GM12878 (cell line): ENCODE data around the gene BPNT1. TPM values are rescaled to one million over a fixed set of nuclear protein-coding genes. Genes with fewer than 3 reads are reported as not detected.

Source experiments
- ATAC-seq: fragments of 200-7000 bp; cut with Tn5 transposase; 3 replicates; pipeline ENCODE4 v1.9.1; 2020; ENCODE audit warnings: mild to moderate bottlenecking, moderate library complexity
- BruUV-seq: library from RNA; stranded (reverse); fragments of 400-500 nt; replicated peaks from 2 replicates; lab custom pipeline; 2021; lab: Mats Ljungman, UMichigan
- CTCF ChIA-PET: fragments of 300-600 bp; sonication (Branson Sonifier 250); formaldehyde crosslinking; extraction: SDS; loops from one replicate; lab custom pipeline; 2021; ENCODE audit warnings: inconsistent platforms; lab: Yijun Ruan, JAX
- POLR2A ChIA-PET: fragments of 350-600 bp; formaldehyde crosslinking; extraction: SDS; loops from one replicate; lab custom pipeline; 2021; ENCODE audit warnings: inconsistent platforms; lab: Charles Lee
- RAD21 ChIA-PET: fragments of 300-600 bp; sonication (Branson Sonifier 250); formaldehyde crosslinking; loops from one replicate; lab custom pipeline; 2023; ENCODE audit warnings: antibody characterized with exemption; ENCODE audit not compliant: unreplicated experiment; lab: Charles Lee
- SMC1A ChIA-PET: fragments of 300-600 bp; sonication (Branson Sonifier 250); formaldehyde crosslinking; loops from one replicate; lab custom pipeline; 2023; ENCODE audit not compliant: unreplicated experiment, uncharacterized antibody; lab: Charles Lee
- DNase-seq: peaks from one replicate; pipeline ENCODE4 v3.0.0-alpha.2; 2011; ENCODE audit warnings: low read depth, low spot score
- FAIRE-seq: peaks from 3 replicates; lab custom pipeline; 2011; peaks lifted over from hg19 to GRCh38; lab: Jason Lieb, UNC
- H2AFZ ChIP-seq: 2 replicates; pipeline ENCODE4 v1.6.0; 2011; ENCODE audit warnings: low read depth, low read length, control low read depth; ENCODE audit not compliant: control insufficient read depth
- H3K27ac ChIP-seq: 2 replicates; pipeline ENCODE4 v1.5.1; 2011; ENCODE audit warnings: control low read depth; ENCODE audit not compliant: control insufficient read depth, insufficient read depth
- H3K27me3 ChIP-seq, 2 experiments: replicated peaks in 1 of 2; 2 replicates each; pipeline versions ENCODE4 v1.6.0 to v1.6.1; 2011; ENCODE audit warnings: low read length in 1 of 2; ENCODE audit not compliant: control insufficient read depth in 2 of 2, insufficient read depth in 2 of 2
- H3K36me3 ChIP-seq, 2 experiments: 2 replicates each; pipeline ENCODE4 v1.5.1; 2011; ENCODE audit warnings: low read length in 1 of 2; ENCODE audit not compliant: control insufficient read depth in 2 of 2, insufficient read depth in 2 of 2
- H3K4me1 ChIP-seq: 2 replicates; pipeline ENCODE4 v1.6.1; 2011; ENCODE audit warnings: mild to moderate bottlenecking, low read length, moderate library complexity, mixed read lengths; ENCODE audit not compliant: control insufficient read depth, insufficient read depth
- H3K4me2 ChIP-seq: 2 replicates; pipeline ENCODE4 v1.6.0; 2011; ENCODE audit warnings: control low read depth; ENCODE audit not compliant: control insufficient read depth, insufficient read depth
- H3K4me3 ChIP-seq: fragments of 200-600 bp; sonication (generic); 2 replicates; pipeline ENCODE4 v1.5.1; 2016
- H3K79me2 ChIP-seq: 2 replicates; pipeline ENCODE4 v1.6.0; 2011; ENCODE audit warnings: low read length; ENCODE audit not compliant: control insufficient read depth, insufficient read depth
- H3K9ac ChIP-seq: 2 replicates; pipeline ENCODE4 v1.8.0; 2011; ENCODE audit warnings: low read length, control low read depth, mixed read lengths; ENCODE audit not compliant: control insufficient read depth, insufficient read depth
- H3K9me3 ChIP-seq: replicated peaks from 3 replicates; pipeline ENCODE4 v1.5.1; 2011; ENCODE audit warnings: mild to moderate bottlenecking, low read length; ENCODE audit not compliant: control insufficient read depth, insufficient read depth
- H4K20me1 ChIP-seq: 2 replicates; pipeline ENCODE4 v1.6.0; 2011; ENCODE audit not compliant: control insufficient read depth, insufficient read depth
- BCLAF1 ChIP-seq: fragments of 450-650 bp; IDR thresholded peaks from 2 replicates; pipeline ENCODE4 v1.6.1; 2017; ENCODE audit warnings: antibody characterized with exemption, mild to moderate bottlenecking, moderate library complexity
- CEBPB ChIP-seq, 2 experiments: fragments of 150-350 bp in 1 of 2; IDR thresholded peaks; 2 replicates each; pipeline ENCODE4 v1.6.1; 2012 to 2014; ENCODE audit warnings: low read depth in 2 of 2, low read length in 2 of 2, borderline replicate concordance in 1 of 2, inconsistent platforms in 1 of 2
- GABPA ChIP-seq: IDR thresholded peaks from 2 replicates; pipeline ENCODE4 v1.6.1; 2014; ENCODE audit warnings: antibody characterized with exemption, low read depth, mild to moderate bottlenecking, inconsistent platforms
- MLLT1 ChIP-seq: fragments of 450-650 bp; IDR thresholded peaks from 2 replicates; pipeline ENCODE4 v1.6.1; 2016; ENCODE audit warnings: mild to moderate bottlenecking
- MTA2 ChIP-seq: fragments of 450-650 bp; IDR thresholded peaks from 2 replicates; pipeline ENCODE4 v1.6.1; 2016; ENCODE audit warnings: low read depth, mild to moderate bottlenecking, moderate library complexity
- MYC ChIP-seq: IDR thresholded peaks from 2 replicates; pipeline ENCODE4 v1.6.1; 2011; ENCODE audit warnings: mild to moderate bottlenecking, low read length, moderate library complexity, inconsistent platforms; ENCODE audit not compliant: insufficient read depth, insufficient replicate concordance, insufficient read length, severe bottlenecking
- NFYB ChIP-seq: IDR thresholded peaks from 2 replicates; pipeline ENCODE4 v1.6.1; 2011; ENCODE audit warnings: low read depth, mild to moderate bottlenecking, low read length, improper control_type of control experiment, moderate library complexity; ENCODE audit not compliant: insufficient read depth
- NR2F1 ChIP-seq: fragments of 450-650 bp; conservative IDR thresholded peaks from 2 replicates; pipeline ENCODE4 v1.6.1; 2017; ENCODE audit warnings: mild to moderate bottlenecking
- PAX8 ChIP-seq: fragments of 450-650 bp; IDR thresholded peaks from 2 replicates; pipeline ENCODE4 v1.6.1; 2017; ENCODE audit warnings: mild to moderate bottlenecking, moderate library complexity
- SP1 ChIP-seq: IDR thresholded peaks from one replicate; pipeline ENCODE4 v1.6.1; 2011; ENCODE audit warnings: low read depth, low read length
- TCF12 ChIP-seq: IDR thresholded peaks from 2 replicates; pipeline ENCODE4 v1.6.1; 2011; ENCODE audit warnings: low read depth, mild to moderate bottlenecking, low read length
- ZBTB11 ChIP-seq: fragments of 450-650 bp; formaldehyde crosslinking; IDR thresholded peaks from 2 replicates; pipeline ENCODE4 v1.5.0; 2022; ENCODE audit warnings: mild to moderate bottlenecking, missing genetic modification characterization
- ZNF622 ChIP-seq: fragments of 450-650 bp; IDR thresholded peaks from 2 replicates; pipeline ENCODE4 v1.6.1; 2017; ENCODE audit warnings: mild to moderate bottlenecking, inconsistent platforms
- ZZZ3 ChIP-seq: IDR thresholded peaks from 2 replicates; pipeline ENCODE4 v1.6.1; 2011; ENCODE audit warnings: low read depth; ENCODE audit not compliant: control insufficient read depth, insufficient read length
- WGBS: methylation state at CpG from one replicate; pipeline ENCODE4 v1.1.6; 2016; ENCODE audit warnings: low lambda C conversion rate; ENCODE audit not compliant: insufficient replicate concordance, insufficient coverage; ENCODE audit errors: missing lambda C conversion rate; 5-methylcytosine and 5-hydroxymethylcytosine counted together
- in situ Hi-C: fragments of 300-500 bp; cut with MboI; formaldehyde crosslinking; loops from 9 replicates; pipeline ENCODE4 v1.14.3; 2018; ENCODE audit warnings: mixed read lengths
- intact Hi-C: fragments of 100-400 bp; cut with micrococcal nuclease; formaldehyde crosslinking; loops from one replicate; pipeline ENCODE4 v1.14.2; 2022; ENCODE audit not compliant: unreplicated experiment
- polyA plus RNA-seq, 11 experiments: library from polyadenylated mRNA; depleted of rRNA in 4 of 11; unstranded in 6 of 11; stranded (reverse) in 5 of 11; fragments of >200 nt; fragmentation: Nextera tagmentation in 4 of 11; fragmentation: Illumina TruSeq in 1 of 11; extraction: Ambion mirVana in 4 of 11; extraction: Trizol in 1 of 11; gene quantifications; 1 replicate in 1 of 11; 2 replicates in 10 of 11; pipeline versions ENCODE4 v1.2.1 to v1.2.3, GENCODE V29; 2011 to 2016; ENCODE audit warnings: inconsistent platforms in 2 of 11, missing spikeins in 2 of 11, low read depth in 1 of 11
- total RNA-seq, 4 experiments: library from RNA; depleted of rRNA in 3 of 4; stranded (reverse); fragments of >200 nt in 3 of 4; fragmentation: Illumina TruSeq in 1 of 4; extraction: Trizol in 1 of 4; gene quantifications; 2 replicates each; pipeline versions ENCODE4 v1.2.1 to v1.2.3, GENCODE V29; 2013 to 2021

BPNT1 gene
- total and polyA plus RNA-seq, 10 of the 15 experiments (the other 5 are each of a cell fraction or from before 2014, with no cell fraction given) = 35.5 to 78.4 (median 45.4) TPM

GRCh38 chr1:220093361-220094015 lies 3.9 kb upstream of the BPNT1 start:
- WGBS = 25% methylated on average over 12 of the region's 12 CpGs
- ChIA-PET CTCF (interaction anchor here (0.7 to 1.3 kb wide), 2 partner anchors 102 to 103 kb away, joined by 3 read pairs; no protein-coding TSS in a partner anchor), RAD21 (interaction anchor here (1.1 to 1.3 kb wide), 2 partner anchors 9 to 12 kb away, joined by 3 read pairs; no protein-coding TSS in a partner anchor), POLR2A (interaction anchor here (0.6 to 1.5 kb wide), 3 partner anchors 88 to 128 kb away, joined by 3 to 6 read pairs (median 3); no protein-coding TSS in a partner anchor), SMC1A (interaction anchor here (1.0 to 1.4 kb wide), 3 partner anchors 9 to 103 kb away, joined by 3 to 6 read pairs (median 3); no protein-coding TSS in a partner anchor)
- Histone ChIP-seq H3K79me2 (peaks cover 24% of the 10 kb centered on the region), H4K20me1 (no peaks in the 10 kb centered on the region), H2AFZ (peak overlapping the region; percentile 74), H3K9ac (no peak overlapping the region), H3K4me3 (no peak overlapping the region), H3K36me3 (peaks cover 1 to 7% of the 10 kb centered on the region in 2 experiments; a peak in 2 of 4 replicates), H3K4me1 (peaks cover 9% of the 10 kb centered on the region; the same call in 1 of the 2 replicates), H3K9me3 (no peaks in the 10 kb centered on the region; the same call in 2 of the 3 replicates), H3K27me3 (no peaks in the 10 kb centered on the region), H3K4me2 (peak overlapping the region; percentile 22; the same call in 1 of the 2 replicates), H3K27ac (peak overlapping the region; percentile 40; the same call in 1 of the 2 replicates)
- in situ Hi-C loops = no loop called here
- DNase-seq = no peak
- TF ChIP-seq ZZZ3 (no peak), TCF12 (no peak), CEBPB (IDR thresholded peaks at IDR 0.05; ENCODE audit: borderline replicate concordance in 1 of 2, low read depth in 2 of 2, low read length in 2 of 2) (no peak), SP1 (peak; percentile 90), ZNF622 (no peak), PAX8 (no peak), ZBTB11 (CRISPR knock-in tag) (no peak), MYC (no peak), BCLAF1 (no peak), GABPA (no peak), NFYB (peak; percentile 29; the same call in 1 of the 2 replicates), MLLT1 (no peak), MTA2 (no peak), NR2F1 (no peak)
- no peak for FAIRE-seq
- intact Hi-C loops = no loop called here
- ATAC-seq = peak; percentile 8
- BruUV-seq = no TSS peak
